Inferior parietal cortex (tissue), 1 donor: ENCODE measurements around the gene MRPL19.

Experiments used
- DNase-seq: peaks from one replicate; pipeline ENCODE4 v3.0.0-alpha.2; 2016; ENCODE audit errors: extremely low spot score

MRPL19 gene

GRCh38 chr2:75616406-75616805 is 30.2 kb upstream of the MRPL19 start:
- no peak for DNase-seq

GRCh38 chr2:75616933-75617332 is 29.6 kb upstream of the MRPL19 start:
- DNase-seq = no peak

- DNase-seq = no peak
Observed at GRCh38 chr2:75619956-75620740, 26.4 kb upstream of the MRPL19 start.

GRCh38 chr2:75621228-75621627 is 25.4 kb upstream of the MRPL19 start:
- DNase-seq = no peak

GRCh38 chr2:75622500-75622899 is 24.1 kb upstream of the MRPL19 start:
- no peak for DNase-seq

- DNase-seq = no peak
Observed at GRCh38 chr2:75622929-75623328, 23.7 kb upstream of the MRPL19 start.

GRCh38 chr2:75627902-75628504 is 18.6 kb upstream of the MRPL19 start:
- DNase-seq = peak; percentile 80

- no peak for DNase-seq
Observed at GRCh38 chr2:75632091-75632701, 14.4 kb upstream of the MRPL19 start.

GRCh38 chr2:75632813-75633212 is 13.8 kb upstream of the MRPL19 start:
- no peak for DNase-seq

- no peak for DNase-seq
Observed at GRCh38 chr2:75633620-75634019, 13.0 kb upstream of the MRPL19 start.

GRCh38 chr2:75634945-75635344 is 11.6 kb upstream of the MRPL19 start:
- no peak for DNase-seq

- no peak for DNase-seq
Observed at GRCh38 chr2:75637568-75637967, 9.0 kb upstream of the MRPL19 start.

GRCh38 chr2:75640621-75641121 is 5.9 kb upstream of the MRPL19 start:
- peak; percentile 83 for DNase-seq

GRCh38 chr2:75641587-75641986 is 5.0 kb upstream of the MRPL19 start:
- no peak for DNase-seq

- DNase-seq = peak; percentile 17
Observed at GRCh38 chr2:75643980-75644379, 2.6 kb upstream of the MRPL19 start.

GRCh38 chr2:75645643-75646042 is 940 bp upstream of the MRPL19 start:
- DNase-seq = no peak

GRCh38 chr2:75646090-75646582 is 447 bp upstream of the MRPL19 start:
- DNase-seq = no peak

- no peak for DNase-seq
Observed at GRCh38 chr2:75647771-75648170, 1.2 kb downstream of the MRPL19 start.

GRCh38 chr2:75654012-75654411 is 7.4 kb downstream of the MRPL19 start:
- DNase-seq = no peak

- no peak for DNase-seq
Observed at GRCh38 chr2:75655861-75656260, 9.3 kb downstream of the MRPL19 start.

GRCh38 chr2:75656563-75656962 is 10.0 kb downstream of the MRPL19 start:
- no peak for DNase-seq

- no peak for DNase-seq
Observed at GRCh38 chr2:75657798-75658197, 11.2 kb downstream of the MRPL19 start.

GRCh38 chr2:75666911-75667310 is 20.3 kb downstream of the MRPL19 start:
- DNase-seq = no peak
